LHCN-M2 (cell line): ENCODE measurements around the gene STK24. TPM values are rescaled to one million over a fixed set of nuclear protein-coding genes. Genes with fewer than 3 reads are reported as not detected.

Experiments
- DNase-seq: peaks from one replicate; pipeline ENCODE4 v3.0.0-alpha.2; 2012; ENCODE audit warnings: low read depth
- total RNA-seq: library from RNA; depleted of rRNA; stranded (reverse); fragments of >200 nt; gene quantifications from 2 replicates; pipeline ENCODE4 v1.2.3, GENCODE V29; 2014

The STK24 gene
- total RNA-seq, 1 experiment from 2014 or later = 48.6 TPM

- no peak for DNase-seq
Measured at GRCh38 chr13:98582947-98583346, 6.0 kb upstream of the STK24 start.

- peak; percentile 85 for DNase-seq
Measured at GRCh38 chr13:98581971-98582702, 5.2 kb upstream of the STK24 start.

GRCh38 chr13:98581381-98581780 is 4.5 kb upstream of the STK24 start:
- no peak for DNase-seq

- no peak for DNase-seq
Measured at GRCh38 chr13:98580420-98580819, 3.5 kb upstream of the STK24 start.

GRCh38 chr13:98577836-98578285 is 954 bp upstream of the STK24 start:
- no peak for DNase-seq

GRCh38 chr13:98576200-98576945 is 534 bp downstream of the STK24 start:
- DNase-seq = no peak

- no peak for DNase-seq
Measured at GRCh38 chr13:98575904-98576199, 1.1 kb downstream of the STK24 start.

- DNase-seq = no peak
Measured at GRCh38 chr13:98575009-98575903, 1.7 kb downstream of the STK24 start.

GRCh38 chr13:98571955-98572662 is 4.8 kb downstream of the STK24 start:
- DNase-seq = peak; percentile 82

- no peak for DNase-seq
Measured at GRCh38 chr13:98570929-98571372, 6.0 kb downstream of the STK24 start.

GRCh38 chr13:98569494-98570367 is 7.2 kb downstream of the STK24 start:
- DNase-seq = peak; percentile 64

- no peak for DNase-seq
Measured at GRCh38 chr13:98568918-98569317, 8.0 kb downstream of the STK24 start.

- DNase-seq = no peak
Measured at GRCh38 chr13:98567140-98567539, 9.8 kb downstream of the STK24 start.

- DNase-seq = no peak
Measured at GRCh38 chr13:98565726-98566565, 11.0 kb downstream of the STK24 start.

GRCh38 chr13:98564204-98564603 is 12.7 kb downstream of the STK24 start:
- no peak for DNase-seq

- DNase-seq = no peak
Measured at GRCh38 chr13:98563071-98563470, 13.8 kb downstream of the STK24 start.

- DNase-seq = no peak
Measured at GRCh38 chr13:98559169-98559568, 17.7 kb downstream of the STK24 start.

GRCh38 chr13:98557937-98558792 is 18.7 kb downstream of the STK24 start:
- DNase-seq = no peak
